GM21825 (cell line): Measurements from ENCODE around the gene SPATS2L.

ENCODE experiments used
- ATAC-seq: cut with Tn5 transposase; IDR thresholded peaks from one replicate; pipeline ENCODE4 v1.9.1; 2021; ENCODE audit warnings: mild to moderate bottlenecking, moderate library complexity; ENCODE audit not compliant: unreplicated experiment

SPATS2L gene

DNA sequence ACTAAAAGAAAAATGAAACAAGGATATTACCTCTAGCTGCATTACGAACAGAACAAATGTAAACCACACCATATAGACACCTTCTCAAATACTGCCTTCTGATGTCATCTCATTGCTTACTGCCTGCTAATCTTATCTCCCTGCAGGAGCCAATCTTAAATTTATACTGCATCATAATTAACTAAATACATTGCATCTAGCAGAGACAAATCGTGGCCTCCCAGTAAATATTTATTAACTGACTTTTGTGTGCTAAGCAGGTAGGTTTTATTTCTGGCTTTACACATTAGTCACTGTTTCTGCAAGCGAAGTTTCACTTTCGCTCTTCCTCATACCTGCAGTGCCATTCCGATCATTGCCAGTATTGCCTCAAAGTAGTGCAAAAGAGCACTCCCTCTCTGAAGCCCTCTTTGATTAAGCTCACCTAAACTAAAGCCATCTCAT lies 67.5 kb downstream of the SPATS2L start:
- peak; percentile 89 for ATAC-seq

DNA sequence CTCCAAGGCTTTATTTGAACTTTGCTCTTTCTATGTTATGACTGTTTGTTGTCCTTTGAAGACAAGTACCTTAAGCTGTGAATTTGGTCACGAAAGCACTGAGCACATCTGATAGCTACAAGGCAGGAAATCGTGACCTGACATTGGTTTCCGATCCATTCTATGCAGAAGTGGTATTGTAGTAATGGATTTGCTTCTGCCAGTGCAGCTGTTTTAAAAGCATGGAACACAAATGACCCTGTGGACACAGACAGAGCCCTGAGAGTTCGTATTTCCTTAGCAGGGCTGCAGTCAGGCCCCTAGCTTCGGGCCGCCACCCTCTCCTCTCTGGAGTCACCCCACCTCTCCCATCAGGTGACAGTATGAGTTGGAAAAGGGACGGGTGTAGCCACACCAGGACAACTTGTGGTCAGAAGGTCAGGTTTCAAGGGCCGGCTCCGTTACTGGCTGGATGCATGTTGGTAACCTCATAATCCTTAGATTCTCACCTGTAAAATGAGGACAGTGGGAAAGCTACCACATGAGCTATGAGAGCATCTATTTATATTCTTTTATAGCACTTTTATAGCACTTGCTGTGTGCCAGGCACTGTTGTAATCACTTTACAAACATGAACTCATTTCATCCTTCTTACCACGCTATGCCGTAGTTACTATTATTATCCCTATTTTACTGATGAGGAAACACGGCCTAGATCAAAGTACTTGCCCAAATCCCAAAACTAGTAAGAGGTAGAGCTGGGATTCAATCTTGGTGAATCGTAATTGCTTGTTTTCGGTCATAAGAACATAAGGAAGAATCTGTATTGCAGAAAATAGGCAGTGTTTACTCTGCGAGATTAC lies 70.2 kb downstream of the SPATS2L start:
- ATAC-seq = no peak

DNA sequence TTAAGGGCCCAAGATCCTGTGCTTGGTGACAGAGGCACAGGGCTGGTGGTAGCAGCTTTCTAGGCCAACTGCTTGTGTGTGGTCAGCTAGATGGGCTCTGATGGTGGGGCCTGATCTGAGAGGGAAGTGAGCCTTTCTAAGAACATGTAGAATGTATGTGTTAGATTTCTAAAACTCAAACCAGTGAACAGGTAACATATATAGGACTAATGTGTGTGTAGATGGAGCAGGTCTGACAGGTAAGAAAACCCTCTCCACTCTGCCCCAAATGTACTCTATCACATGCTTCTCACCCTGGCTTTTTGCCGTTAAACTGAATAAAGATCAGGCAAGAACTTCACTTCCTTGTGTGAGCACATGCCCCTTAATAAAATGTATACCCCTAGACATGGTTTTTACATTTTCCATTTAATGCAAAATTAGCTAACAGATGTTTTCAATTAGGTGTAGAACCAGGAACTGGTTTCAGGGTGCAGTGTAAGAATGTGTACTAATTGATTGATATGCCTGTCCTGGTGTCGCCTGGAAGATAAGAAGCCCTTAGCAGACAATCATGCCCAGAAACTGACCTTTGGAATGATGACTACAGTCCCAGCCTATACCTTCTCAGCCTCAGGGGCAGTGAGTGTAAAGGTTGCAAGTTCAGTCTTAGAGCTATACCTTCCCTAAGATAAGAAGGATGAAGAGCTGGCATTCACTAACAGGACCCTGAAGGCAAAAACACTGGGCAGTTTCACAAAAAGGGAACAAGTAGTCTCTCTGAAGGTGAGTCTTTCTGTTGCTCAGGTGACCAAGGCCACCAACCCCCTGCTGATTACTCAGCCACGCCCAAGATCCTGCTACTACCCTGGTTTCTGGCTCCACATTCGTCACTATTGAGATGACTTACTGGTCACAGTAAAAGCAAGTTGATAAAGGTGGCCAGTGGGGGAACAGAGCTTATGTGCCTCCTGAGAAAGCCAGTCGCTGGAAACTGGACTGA lies 71.2 kb downstream of the SPATS2L start:
- no peak for ATAC-seq

DNA sequence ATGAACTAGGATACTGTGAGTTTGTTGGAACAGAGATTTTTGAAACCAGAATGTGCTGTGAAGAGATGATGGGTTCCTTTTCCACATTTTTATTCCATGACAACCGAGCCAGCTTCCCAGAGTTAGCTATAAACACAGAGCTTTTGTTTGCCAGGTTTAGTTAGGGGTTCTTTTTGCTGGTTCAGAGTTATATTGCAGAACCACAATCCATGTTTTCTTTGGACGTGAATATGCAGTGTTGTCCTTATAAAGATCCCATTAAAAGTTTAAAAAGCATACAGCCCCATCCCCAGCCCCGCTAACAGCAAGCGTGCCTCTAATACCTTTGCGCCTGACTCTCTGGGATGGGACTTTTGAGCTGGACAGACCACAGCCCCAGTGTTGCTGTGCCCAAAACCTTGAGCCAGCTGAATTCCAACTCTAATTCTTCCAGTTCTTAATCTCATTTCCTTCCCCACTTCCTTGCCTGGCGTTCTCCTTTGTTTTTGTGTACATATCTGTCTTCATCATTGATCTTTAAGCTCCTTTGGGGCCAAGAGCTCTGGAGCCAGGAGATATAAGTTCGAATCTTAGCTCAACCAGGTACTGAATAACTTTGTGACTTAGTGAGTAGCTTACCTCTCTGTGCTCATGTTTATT lies 72.3 kb downstream of the SPATS2L start:
- no peak for ATAC-seq

DNA sequence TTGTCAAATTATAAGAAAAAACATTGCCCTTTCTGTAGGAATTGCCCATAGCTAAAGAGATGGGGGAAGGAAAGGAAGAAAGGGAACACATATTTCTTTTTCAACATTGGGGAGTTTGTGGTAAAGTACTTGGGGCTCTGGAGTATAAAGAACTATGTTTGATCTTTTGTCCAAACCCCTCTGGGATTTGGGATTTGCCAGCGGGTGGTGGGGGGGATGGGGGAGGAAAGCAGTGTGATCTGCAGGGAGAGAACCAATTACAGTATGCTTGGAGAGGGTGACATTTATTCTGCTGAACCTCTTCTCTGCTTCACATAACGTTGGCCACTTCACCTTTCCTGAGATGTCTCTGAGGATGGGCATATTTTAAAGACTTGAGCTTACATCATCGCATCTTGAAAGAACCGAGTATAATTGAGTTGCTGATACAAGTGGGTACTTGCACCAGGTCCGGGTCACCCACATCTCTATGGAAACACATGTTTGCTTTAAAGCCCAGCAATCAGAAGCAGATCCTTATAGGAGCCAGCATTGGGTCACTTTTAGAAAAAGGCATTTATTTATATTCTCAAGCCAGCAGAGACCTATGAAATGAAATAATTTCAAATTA lies 73.1 kb downstream of the SPATS2L start:
- ATAC-seq = no peak

DNA sequence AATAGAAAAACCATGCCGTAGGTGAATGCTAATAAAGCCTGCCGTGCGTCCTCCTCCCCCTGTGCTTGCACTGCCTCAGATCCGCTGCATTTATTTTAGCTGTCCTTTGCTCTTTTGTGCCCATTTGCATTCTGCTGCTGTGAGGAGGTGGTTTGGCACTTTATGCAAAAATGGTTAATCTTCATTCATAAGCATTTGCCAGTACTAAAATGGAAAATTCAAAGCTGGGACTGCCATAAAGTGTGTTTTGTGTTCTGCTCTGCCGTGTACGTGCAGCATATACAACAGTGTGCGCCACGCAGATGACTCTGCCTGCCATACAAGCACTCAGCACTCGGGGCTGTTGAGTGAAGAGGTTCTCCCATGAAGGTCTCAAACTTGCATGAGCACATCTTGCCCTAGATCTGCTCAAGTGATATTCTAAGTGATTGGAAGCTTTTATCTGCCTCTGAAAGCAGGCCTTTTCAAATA lies 73.6 kb downstream of the SPATS2L start:
- ATAC-seq = no peak

DNA sequence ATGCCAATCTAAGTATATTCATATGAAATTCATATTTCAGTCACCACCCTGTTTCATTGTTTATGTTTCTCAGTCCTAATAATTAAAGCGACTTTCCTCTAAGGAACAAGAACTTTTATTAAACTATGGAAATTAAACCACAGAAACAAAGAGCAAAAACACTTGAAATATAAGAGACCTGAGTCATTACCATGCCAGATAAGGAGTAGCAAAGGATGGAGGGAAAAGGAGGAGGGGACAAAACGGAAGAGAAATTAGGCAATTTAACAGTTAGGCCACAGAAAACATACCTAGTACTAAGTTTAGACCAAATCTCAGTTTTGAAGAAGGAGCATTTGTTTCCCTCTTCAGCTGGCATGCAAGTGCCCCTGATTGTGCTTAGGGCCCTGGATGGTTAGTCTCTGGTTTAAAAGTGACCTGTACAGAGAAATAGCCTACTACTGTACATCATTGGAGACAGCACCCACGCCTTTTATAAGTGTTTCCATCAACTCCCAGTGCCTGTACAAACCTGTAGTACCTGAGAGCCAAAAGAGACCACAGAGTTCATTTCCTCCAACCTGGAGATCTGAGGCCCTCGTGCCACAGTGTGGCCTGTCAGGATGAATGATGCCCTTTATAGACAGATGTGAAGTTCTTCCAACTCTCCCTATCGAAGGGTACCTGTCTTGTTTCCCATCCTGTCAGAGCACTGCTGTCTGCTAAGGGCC lies 74.5 kb downstream of the SPATS2L start:
- no peak for ATAC-seq

DNA sequence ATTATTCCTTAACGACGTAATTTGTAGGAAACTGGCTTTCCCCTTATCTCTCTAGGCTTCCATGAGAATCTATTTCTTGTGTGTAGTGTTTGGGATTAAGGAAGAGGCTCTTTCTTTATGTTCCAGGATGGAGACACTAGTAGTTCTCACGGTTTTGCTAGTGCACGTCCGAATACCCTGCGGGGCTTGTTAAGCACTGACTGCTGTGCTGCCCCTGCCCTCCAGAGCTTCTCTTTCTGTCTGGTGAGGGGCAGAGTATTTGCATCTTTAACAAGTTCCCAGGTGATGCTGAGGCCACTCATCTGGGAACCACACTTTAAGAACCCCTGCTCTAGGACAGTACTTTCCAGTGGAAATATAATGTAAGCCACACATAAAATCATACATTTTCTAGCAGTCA lies 76.4 kb downstream of the SPATS2L start:
- ATAC-seq = no peak

DNA sequence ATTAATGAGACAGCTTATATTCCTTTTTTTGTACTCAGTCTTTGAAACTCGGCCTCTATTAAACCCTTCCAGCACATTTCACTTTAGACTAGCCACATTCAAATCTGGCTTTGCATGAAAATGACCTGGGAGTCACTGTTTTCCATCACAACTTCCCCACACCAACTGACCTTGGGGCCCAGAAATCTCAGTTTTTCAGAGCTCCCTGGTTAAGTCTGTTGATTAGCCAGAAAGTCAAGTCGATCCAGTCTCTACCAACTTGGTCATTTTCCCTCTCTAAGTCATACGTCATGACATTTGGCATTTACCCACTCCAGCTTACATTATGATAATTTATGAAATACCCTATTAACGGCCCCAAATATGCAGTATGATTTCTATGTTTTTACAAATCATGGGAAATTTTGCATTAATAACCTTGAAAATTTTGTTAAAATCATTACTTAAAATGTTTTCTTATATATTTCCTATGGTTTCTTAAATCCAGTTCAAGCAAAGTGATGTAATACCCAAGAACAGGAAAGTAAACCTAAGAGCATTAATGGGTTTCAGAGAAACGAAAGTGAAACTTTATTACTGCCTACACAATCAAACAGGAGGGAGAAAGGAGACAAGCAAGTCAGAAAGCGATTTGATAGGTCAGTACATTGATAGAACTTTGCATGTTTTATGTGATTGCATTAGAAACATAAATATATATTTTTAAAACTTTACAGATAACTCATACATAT lies 77.1 kb downstream of the SPATS2L start:
- peak; percentile 76 for ATAC-seq

DNA sequence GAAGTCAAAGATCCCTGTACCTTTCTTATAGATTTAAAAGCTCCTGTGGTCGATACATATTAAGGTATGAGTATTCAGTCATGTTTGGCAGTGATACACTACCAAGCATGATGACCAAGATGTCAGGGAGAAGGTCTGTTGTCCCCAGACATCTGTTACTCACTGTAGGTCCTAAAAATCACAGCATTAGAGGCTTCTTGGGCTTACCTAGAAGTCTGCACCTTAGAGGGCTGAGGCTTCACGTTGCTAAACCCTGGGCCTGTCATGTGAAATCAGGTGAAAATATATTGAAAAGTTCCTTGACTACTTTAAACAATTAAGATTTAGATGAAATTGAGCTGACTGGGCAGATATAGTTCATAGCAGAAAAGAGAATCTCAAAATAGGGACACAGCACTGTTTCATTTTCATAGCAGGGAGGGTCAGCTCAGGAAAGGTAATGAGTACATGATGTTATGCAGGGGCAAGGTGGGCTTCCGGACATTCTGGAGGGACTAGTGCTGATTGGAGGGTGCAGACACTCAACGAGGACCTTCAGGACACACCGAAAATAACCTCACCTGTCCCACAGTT lies 78.7 kb downstream of the SPATS2L start:
- ATAC-seq = no peak

DNA sequence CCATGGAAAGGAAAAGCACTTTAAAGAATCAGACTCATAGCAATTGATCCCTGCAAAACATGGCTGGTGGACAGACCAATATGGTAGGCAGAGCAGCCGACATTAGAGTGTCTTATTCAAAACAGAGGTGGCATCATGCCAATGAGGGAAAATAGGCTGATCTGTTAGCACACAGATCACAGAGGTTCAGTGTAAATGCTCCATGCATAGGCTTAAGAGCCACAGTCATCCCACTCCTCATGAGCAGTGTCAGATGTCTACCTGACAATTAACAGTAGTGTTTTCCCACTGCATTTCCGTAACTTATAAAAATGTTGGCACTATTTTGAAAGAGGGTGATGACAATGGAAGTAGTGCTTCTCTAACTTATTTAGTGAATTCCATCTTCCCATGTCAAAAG lies 86.7 kb downstream of the SPATS2L start:
- no peak for ATAC-seq

DNA sequence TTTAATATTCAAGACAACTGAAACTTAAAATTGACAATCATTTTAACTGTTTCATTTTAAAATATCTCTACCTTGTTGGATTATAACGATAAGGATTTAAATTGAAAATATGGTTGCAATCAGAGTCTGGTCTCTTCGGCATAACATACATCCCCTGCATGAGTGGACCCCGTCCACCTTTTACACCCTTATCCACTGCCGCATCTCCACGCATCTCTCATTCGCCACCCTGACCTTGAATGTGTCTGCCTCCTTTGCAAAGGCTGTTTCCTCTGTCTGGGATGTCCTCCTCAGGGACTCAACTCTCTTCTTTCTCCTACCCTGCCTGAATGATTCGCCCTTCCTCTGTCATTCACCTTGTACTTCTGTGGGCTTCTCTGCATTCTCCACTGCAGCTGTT lies 87.6 kb downstream of the SPATS2L start:
- no peak for ATAC-seq

DNA sequence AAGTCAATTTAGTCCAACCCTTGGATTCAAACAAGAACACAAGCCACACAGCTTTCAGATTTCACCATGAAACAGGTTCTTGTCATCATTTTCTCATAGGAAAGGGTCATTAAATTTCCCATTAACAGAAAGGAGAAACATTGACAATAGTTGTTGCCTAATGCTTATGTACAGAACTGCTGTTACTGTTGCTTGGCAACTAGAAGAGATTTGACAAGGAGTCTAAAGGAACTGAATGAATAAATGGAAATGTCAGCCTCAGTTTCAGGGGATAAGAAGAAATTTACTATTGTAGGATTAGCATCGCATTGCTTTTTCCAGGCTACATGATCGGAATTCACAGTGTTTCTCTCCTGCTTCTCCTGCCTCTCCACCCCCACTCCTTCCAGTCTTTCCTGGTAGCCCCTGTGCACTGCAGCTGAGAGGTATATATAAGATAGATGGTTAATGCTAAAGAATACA lies 90.3 kb downstream of the SPATS2L start:
- ATAC-seq = no peak

DNA sequence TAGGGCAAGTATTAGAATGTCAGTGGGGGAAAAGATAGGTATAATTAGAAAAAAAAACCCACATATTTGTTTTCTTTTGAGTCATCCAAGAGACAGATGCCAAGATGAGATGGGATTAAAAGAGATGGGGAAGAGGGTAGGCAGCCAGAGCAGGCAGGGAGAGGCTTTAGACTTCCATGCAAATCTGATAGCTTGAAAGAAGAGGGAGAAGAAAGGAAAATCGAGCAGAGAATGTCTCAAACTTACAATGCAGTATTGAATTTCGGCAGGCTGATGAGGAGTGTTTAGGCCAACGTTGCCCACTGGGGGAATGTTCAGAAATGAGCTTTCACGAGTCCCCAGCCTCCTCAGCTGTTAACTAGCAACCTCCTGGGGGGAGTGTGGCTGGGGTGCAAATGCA lies 91.3 kb downstream of the SPATS2L start:
- ATAC-seq = no peak

DNA sequence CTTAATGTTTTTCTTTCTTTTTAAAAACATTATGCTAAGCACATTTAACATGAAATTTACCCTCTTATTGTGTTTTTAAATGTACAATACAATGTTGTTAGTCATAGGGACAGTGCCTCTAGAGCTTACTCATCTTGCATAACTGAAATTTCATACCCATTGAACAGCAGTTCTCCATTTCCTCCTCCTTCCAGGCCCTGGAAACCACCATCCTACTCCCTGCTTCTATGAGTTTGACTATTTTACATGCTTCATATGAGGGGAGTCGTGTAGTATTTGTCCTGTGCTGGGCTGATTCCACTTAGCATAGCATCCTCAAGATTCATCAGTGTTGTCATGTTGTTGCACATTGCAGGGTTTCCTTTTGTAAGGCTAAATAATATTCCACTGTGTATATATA lies 92.6 kb downstream of the SPATS2L start:
- no peak for ATAC-seq

DNA sequence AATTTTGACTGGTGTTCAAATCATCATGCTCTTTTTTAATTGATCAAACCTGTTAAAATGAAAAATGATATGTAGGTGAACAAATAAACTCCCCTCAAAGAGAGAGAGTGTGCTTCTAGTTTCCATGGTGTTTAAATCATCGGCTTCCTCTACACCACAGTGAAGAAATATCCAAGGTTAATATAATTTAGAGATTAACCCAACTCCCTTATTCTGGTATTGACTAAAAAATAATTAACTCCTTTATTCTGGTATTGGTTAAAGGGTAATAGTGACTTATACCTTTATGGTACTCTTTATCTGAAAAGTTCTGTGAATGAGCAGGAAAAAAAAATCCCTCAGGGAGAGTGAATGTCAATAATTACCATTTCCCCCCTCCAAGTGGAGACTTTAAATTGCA lies 93.1 kb downstream of the SPATS2L start:
- ATAC-seq = no peak

DNA sequence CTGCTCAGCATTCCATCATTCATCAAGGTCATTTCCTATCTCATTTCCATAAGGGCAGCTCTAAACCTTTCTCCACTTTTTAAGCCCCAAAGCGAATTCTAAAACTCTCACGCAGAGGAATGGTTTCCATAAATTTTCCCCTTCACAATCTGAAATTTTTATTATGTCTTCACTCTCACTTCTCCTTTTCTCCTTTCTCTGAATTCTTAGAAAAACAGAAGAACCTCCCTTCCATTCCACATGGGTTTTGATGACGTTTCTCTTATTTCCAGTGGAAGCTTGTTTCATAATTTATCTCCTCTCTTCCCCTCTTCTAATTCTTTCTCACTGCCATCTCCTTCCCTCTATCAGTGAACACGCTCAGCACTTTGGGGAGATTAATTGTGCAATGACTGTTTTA lies 97.3 kb downstream of the SPATS2L start:
- ATAC-seq = no peak

DNA sequence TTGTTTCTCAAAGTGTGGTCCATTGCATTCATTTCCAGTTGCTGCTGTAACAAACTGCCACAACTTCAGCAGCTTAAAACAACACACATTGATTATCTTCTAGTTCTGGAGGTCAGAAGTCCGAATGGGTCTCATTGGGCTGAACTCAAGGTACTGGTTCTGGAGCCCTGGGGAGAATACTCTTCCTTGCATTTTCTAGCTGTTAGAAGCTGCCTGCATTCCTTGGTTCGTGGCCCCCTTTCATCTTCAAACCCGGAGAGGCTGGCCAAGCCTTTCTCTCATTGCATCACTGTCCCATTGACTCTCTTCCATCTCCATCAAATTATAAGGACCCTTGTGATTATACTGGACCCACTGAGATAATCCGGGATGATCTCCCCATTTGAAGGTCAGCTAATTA lies 98.1 kb downstream of the SPATS2L start:
- ATAC-seq = no peak
